Left colon (tissue), 2 donors: ENCODE results near the gene SPATA13. TPM values are rescaled to one million over a fixed set of nuclear protein-coding genes. Genes with fewer than 3 reads are reported as not detected.
A peak's percentile ranks its signal among the peaks of the same experiment; 100 is the strongest.
"Not testable (repeated sequence)": the region's sequence is repeated elsewhere in the genome, so short reads cannot be mapped to it uniquely, and the experiment has no call there.

Experiments used
- ATAC-seq: fragments of 200-7000 bp; cut with Tn5 transposase; one replicate; pipeline ENCODE4 v1.9.1; 2020; ENCODE audit warnings: mild to moderate bottlenecking, moderate library complexity
- DNase-seq, 2 donors: peaks; one replicate each; pipeline ENCODE4 v3.0.0-alpha.2; 2020
- intact Hi-C, 2 donors: fragments of 100-400 bp; cut with DNase I in 1 of 2; cut with micrococcal nuclease in 1 of 2; formaldehyde crosslinking; loops; one replicate each; pipeline versions ENCODE4 v1.11.2 to v1.14.0; 2022; cut with DNase I, micrococcal nuclease
- total RNA-seq, 2 donors: library from RNA; stranded (reverse); fragmentation: NEBNext Ultra II Directional; extraction: Animal tissue kit (Norgen Biotek cat#: 25700); gene quantifications; one replicate each; pipeline ENCODE4 v1.2.1, GENCODE V29; 2021
- donor health status: DM: no; HTN: no; CAD: no.
- donor health status: DM: yes; HTN: yes; CAD: no.

The SPATA13 gene
- total RNA-seq, 2 donors from 2014 or later, result 36.5 to 37.3 TPM

DNA sequence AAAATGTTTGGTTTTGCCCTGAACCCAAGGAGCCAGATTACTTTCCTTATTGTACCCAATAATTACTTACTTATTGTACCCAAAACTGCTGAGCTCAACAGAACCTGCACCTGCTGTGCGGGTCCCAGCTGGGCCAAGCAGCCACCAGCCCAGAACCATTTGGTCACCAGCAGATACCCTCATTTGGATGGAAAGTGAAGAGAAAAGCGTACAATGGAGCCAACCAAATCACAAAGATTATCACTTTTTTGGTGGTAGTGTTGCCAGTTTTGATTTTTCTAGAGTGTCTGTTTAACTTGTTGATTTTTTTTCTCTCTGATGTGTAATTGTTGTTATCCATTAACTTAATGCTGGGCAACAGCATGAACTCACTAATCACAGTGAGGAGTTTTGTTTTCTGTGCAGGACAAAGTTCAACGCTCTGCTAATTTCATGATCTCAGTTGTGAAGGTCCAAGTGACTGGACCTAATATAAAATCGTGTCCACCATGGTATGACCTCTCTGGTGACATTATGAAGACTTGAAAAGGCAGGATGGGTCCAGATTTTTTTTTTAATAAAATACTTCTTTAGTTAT is 23.8 kb downstream of the SPATA13 start:
- no peak for DNase-seq
- intact Hi-C loops, result no loop called here
- ATAC-seq, result peak; percentile 79

DNA sequence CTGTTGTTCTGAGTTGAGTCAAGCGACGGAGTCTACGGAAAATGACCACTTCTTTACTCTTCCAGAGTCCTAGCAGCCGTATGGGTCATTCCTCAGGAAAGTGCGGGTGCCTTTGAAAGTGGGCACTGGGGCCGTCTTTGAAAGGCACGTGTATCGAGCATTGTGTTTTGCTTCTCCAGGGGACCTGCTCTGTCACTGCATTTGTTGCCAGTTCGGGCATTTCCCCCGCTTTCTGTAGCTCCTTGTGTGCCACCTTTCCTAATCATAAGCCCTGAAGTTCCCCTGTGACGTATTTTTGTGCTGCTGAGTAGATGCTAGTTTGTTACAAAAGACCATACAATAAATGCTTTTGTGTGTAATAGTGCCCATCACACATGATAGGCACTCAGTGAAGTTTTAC is 24.4 kb downstream of the SPATA13 start:
- intact Hi-C loops, result no loop called here
- DNase-seq (no peak), ATAC-seq (peak; percentile 1)

DNA sequence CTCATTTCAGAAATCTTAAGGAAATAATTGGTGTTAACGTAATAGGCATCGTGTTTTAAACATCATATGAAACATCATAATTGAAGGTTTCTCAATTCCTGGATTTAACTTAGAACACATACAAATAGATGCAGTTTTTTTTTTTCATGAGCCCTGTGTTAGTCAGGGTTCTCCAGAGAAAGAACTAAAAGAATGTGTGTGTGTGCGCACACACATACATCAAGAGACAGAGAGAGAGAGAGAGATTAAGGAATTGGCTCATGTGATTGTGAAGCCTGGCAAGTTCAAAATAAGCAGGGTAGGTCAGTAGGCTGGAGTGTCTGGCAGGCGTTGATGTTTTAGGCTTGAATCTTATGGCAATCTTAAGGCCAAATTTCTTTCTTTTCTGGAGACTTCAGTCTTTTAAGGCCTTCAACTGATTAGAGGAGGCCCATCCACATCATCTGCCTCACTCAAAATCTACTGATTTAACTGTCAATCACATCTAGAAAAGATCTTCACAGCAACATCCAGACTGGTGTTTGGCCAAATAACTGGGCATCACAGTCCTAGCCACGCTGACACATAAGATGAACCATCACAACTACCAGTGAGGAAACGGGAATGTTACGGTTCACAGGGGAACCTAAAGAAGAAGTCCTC is 25.2 kb downstream of the SPATA13 start:
- DNase-seq (no peak), ATAC-seq (no peak)
- intact Hi-C loops, result no loop called here

DNA sequence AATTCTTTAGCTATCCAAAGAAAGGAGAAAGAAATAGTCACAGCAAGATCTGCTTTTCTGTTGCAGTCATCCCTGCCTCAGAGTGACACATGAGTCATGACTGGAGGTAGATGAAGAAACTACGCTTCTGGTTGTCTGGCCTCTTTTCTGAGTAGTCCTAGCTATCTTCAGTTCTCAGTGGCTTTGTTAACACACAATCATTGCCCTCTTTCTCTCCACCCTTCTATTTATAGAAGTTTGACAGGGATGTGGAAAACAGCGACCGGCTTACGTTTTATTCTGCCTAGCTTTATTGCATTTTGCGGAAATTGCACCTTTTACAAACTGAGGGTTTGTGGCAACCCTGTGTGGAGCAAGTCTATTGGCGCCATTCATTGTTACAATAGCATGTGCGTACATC is 26.7 kb downstream of the SPATA13 start:
- ATAC-seq (peak; percentile 31), DNase-seq (no peak)
- intact Hi-C loops, result no loop called here

DNA sequence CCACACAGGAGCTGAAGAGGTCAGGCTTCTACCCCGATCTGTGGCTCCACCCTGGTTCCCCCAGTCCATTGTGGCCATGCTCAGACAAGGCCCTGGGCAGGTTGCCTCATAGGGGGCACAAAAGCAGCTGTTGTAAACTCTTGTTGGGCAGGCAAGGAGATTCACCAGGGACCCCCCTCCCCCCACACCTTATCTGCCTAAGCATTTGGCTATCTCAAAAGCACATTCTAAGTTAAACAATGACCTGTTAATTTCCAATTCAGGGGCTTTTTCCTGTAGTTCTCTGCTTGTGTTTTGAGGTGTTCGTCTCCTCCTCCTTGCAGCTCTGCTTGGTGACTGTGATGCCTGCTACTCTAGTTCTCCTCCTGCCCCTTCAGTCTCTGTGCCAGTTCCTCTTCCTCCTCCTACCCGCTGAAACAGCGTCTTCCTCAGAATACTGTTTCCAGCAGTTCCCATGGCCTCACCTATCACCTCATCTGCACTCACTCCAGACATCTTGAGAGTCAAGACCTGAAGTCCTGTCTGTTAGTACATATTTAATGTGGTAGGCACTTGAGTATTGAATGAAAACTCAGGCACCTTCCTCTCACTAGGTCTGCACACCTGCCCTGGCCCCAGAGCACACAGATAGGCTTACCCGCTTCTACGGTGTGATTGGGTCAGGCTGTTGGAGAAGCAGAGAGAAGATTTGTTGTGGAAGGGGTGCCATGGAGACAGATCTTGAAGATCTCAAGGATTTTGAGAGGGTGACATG is 31.7 kb downstream of the SPATA13 start:
- ATAC-seq, result no peak

DNA sequence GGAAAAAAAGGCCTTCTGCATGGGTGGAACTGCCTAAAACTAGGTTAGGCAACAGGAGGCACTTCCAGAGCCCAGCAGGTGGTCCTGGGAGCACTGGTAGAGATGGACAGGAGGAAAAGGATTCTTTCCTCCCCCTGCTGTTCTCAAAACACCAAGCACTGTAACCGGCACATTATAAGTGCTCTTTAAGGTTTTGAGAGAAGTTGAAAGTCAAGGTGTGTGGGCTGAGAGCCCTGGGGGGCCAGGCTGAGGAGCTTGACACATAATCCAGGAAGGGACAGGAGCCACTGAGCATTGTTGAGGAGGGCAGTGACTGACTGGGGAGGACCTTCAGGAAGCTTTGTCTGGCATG is 32.3 kb downstream of the SPATA13 start:
- ATAC-seq (no peak), DNase-seq (no peak)
- intact Hi-C loops, result no loop called here

More for the DNA sequence above, 31.7 kb downstream of the SPATA13 start:
- intact Hi-C loops, result no loop called here
- DNase-seq, result no peak

DNA sequence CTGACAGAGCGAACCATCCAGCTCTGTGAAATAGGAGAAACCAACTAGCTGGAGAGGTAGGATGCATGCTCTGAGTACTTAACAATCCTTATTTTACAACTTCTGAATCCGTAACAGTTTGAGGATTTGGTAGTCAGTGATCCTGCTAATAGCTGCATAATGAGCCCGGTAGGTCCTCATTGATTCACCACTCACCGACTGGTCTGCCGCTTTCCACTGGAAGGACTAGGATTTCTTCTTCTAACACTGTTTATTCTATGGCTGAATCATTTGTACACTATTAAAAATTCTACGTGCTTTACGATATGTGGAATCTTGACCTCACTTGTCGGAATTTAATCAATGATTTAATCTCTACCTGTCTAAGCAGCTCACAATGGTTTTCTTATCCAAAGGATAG is 33.9 kb downstream of the SPATA13 start:
- ATAC-seq, result no peak
- DNase-seq, result no peak
- intact Hi-C loops, result no loop called here

DNA sequence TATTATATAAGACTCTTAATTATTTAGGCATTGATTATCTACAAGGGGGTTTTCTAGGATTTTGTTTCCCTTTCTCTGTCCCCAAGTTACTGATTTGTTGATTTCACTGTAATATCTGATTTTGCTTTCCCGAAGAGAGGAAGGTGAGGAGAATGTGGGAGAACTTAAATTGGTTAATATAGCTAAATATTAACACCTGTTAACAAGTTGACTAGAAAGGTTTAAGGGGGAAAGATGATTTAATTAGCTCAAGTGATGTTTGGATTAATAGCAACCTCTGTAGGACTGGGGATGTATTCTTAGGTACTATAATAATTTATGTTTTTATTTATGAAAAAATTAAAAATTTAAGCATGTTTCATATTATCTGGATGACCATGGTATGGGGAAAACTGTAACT is 35.1 kb downstream of the SPATA13 start:
- intact Hi-C loops, result no loop called here
- DNase-seq (no peak), ATAC-seq (no peak)

DNA sequence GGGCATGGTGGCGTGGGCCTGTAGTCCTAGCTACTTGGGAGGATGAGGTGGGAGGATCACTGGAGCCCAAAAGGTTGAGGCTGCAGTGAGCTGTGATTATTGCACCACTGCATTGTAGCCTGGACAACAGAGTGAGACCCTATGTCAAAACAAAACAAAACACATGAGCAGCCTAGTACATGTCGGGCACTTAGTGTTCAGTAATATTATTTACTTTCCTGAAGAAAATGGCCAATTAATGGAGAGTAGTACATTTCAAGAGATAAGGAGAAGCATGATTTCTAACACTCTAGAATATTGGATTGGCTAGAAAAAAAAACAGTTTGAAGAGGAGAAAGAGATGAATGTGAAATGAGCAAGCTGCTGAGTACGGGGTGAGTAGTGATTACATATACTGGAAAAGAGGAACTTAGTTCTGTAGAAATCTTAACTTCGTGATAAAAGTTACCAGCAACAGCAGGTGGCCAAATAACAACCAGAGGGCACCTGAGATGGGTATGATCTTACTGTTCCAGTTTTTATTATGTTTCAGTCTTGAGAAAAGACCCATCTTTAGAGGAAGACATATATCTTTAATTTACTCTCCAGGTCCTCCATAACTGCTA is 36.2 kb downstream of the SPATA13 start:
- no peak for ATAC-seq
- DNase-seq, result no peak
- intact Hi-C loops, result no loop called here

DNA sequence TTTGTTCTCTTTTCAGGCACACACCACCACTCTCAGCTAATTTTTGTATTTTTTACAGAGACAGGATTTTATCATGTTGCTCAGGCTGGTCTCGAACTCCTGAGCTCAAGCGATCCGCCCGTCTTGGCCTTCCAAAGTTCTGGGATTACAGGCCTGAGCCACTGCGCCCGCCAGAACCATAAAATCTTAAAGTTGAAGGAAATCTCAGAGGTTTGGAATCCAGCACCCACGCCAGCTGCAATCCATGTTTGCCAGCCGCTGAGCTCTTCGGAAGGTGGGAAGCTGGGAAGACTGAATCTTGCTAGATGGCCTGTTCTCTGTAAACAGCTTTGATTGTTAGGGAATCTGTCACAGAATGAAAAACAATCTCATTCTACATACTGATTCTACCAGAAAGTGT is 38.5 kb downstream of the SPATA13 start:
- DNase-seq (peak in 1 of 2 donors; percentile 43), ATAC-seq (no peak)
- intact Hi-C loops, result no loop called here

DNA sequence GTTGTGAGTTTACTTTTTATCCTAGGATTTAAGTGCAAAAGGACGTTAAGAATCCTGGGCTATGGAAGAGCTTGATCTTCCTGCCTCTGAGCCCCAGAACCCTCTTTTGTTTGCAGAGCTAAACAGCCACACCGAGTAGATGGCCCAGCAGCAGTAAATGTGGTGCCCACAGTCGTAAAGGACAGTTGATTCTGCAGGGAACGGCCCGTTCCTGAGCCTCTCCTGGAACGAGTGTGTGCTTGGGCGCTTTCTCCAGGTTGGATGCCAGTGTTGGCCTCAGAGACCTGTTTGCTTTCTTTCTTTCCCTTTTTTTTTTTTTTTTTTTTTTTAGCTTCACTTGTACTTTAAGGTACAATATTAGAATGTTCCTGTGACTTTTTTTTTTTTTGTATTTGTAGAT is 41.7 kb downstream of the SPATA13 start:
- DNase-seq (peak; percentile 55 to 70), ATAC-seq (peak; percentile 98)
- intact Hi-C loops, result no loop called here

DNA sequence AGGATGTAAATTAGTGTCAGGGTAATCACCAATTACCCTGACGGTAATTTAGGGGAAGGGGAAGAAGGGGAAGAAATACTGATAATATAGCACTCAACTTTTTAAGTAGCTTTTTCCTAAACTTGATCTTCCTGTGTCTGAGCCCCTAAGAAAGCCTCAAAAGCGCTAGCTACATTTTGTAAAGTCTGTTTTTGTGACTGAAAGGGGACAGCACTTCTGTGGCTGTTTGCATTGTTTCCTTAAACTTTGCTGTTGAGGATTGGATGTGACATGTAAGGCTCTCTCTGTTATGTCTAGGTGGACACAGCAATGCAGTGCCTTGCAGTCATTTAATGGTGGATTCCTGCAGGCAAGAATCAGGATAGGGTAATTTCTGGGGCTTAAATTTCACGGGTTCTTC is 42.8 kb downstream of the SPATA13 start:
- ATAC-seq (no peak), DNase-seq (no peak)
- intact Hi-C loops, result no loop called here

DNA sequence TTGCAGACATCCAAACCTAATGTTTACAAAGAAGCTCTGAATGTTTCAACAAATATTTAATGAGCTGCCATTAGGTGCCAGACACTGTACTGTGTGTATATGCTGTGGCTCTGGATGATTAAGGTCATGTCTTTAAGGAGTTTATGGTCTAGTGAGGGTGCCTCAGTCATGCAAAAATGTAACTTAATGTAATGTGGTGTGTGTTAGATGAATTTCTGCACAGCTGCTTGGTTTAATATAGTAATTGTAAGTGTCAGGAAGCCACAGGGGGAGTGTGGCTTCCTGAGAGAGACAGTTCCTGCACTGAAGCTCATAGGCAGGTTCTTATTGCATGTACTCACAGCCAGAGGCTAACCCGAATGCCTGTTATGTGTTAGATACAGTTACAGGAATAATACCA is 43.3 kb downstream of the SPATA13 start:
- ATAC-seq, result no peak
- intact Hi-C loops, result no loop called here

DNA sequence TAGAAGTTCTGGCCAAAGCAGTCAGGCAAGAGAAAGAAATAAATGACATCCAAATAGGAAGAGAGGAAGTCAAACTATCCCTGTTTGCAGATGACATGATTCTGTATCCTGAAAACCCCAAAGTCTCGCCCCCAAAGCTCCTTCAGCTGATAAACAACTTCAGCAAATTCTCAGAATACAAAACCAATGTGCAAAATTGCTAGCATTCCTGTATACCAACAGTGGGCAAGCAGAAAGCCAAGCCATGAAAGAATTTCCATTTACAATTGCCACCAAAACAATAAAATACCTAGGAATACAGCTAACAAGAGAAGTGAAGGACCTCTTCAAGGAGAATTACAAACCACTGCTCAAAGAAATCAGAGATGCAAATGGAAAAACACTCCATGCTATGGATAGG is 44.6 kb downstream of the SPATA13 start:
- DNase-seq, result not testable (repeated sequence)

More for the DNA sequence above, 43.3 kb downstream of the SPATA13 start:
- DNase-seq, result no peak

DNA sequence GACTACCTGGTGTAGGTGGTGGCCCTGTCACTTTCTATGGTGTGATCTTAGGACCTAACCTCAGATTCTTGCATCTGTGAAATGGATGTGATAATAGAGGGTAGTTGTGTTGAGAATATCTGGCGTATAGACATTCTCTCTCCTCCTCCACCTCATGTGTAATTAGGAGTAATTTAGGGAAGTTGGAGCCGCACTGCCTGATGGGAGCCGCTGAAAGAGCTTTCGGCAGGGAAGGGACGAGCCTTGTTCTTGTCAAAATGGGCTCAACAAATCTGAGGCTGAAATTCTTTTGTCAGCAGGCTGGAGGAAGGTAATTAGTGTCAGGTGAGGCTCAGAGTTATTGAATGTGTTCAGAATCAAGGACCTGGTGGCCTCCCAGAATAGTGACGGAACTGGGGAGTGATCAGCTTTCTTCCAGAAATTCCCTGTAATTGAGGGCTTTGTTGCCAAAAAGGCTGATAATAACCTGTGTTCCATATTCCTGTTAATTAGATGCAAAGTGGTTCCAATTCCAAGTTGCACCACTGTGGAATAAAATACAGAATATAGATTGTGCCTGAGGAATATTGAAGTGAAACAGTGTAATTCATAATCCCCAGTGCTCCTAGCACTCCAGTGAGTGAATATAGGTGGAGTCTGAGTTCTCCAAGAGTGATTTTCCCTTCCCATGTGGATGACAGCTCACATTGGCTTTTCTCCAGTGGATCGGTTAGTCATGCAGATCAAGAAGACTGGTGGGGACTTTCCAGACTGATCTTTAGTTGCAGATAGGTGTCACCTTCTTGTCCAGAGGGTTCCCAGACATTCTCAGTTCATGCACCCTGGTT is 47.5 kb downstream of the SPATA13 start:
- ATAC-seq, result peak; percentile 64
- DNase-seq, result no peak
- intact Hi-C loops, result no loop called here

More for the DNA sequence above, 44.6 kb downstream of the SPATA13 start:
- ATAC-seq, intact Hi-C loops: not testable (repeated sequence)

DNA sequence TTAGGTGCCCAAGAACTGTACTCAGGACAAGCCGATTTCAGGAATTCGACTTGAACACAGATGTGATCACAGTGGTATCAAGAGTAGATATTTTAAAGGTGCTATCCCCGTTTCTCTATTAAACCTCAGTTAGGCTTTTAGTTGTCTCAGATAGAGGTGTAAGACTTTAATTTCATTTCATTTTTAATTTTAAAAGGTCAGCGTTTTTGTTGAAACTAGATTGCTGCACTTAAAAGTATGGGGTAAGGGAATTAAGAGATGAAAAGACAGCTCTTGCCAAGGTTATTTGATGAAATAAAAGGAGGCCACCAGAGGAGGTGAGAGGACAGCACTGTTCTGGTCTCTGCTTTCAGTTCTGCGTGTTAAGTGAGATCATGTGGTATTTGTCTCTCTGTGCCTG is 48.6 kb downstream of the SPATA13 start:
- no peak for DNase-seq
- ATAC-seq, result no peak

DNA sequence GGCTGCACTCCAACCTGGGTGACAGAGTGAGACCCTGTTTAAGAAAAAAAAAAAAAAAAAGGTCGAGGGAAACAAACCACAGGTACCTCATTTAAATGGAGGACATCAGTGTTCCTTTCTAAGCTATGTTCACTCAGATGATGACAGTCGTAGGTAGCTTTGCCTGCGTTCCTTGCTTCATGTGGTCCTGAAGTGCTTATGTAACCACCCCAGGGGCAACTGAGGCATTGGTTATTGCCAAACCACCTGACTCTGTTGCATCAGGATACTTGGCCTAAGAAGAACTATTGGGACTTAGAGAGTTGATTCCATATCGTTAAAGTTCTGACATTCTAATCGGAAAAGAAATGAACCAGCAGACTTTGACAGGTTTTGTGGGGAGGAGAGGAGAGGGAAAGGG is 51.7 kb downstream of the SPATA13 start:
- ATAC-seq (no peak), DNase-seq (no peak)
- intact Hi-C loops, result loop anchor here in 1 of 2 donors (10.0 kb wide), 1 partner anchor 157 kb away; no protein-coding TSS in a partner anchor

More for the DNA sequence above, 48.6 kb downstream of the SPATA13 start:
- intact Hi-C loops, result no loop called here

DNA sequence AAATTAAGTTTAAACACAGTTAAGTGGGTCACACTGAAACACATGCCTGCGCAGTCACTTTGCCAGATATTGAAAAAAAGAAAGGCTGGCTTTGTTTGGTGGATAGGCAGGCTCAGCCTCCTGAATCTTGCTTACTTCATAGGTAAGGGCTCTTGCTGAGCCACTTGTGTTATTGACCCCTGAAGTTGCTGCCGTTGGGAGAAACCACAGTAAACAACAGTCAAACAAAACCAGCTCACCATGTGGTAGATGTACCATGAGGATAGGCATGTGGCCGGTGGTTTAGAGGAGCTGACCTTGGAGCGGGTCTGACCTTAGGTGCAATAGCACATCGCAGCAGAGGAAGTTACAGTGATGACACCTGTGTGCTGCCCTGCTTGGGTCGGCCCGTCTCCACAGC is 52.2 kb downstream of the SPATA13 start:
- intact Hi-C loops, result loop anchor here in 1 of 2 donors (10.0 kb wide), 1 partner anchor 158 kb away; no protein-coding TSS in a partner anchor
- ATAC-seq, result no peak

DNA sequence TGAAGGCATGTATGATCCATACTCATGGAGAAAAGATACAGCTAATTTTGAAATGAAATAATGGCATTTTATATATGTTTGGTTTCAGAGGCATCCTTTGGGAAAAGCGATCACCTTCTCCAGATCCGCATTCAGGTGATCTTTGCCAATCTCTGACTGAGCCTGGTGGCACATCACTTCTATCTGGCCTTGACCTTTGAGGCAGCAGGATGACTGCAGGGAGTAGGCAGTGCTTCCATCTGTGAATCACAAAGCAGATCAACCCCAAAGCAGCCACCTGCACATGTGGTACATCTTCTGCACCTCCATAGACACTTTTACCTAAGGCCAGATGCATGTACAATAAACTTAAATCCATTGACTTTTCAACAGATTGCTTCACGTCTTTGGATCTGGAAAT is 53.4 kb downstream of the SPATA13 start:
- no peak for DNase-seq
- intact Hi-C loops, result loop anchor here in 1 of 2 donors (10.0 kb wide), 1 partner anchor 159 kb away; no protein-coding TSS in a partner anchor
- no peak for ATAC-seq

More for the DNA sequence above, 52.2 kb downstream of the SPATA13 start:
- DNase-seq, result no peak
